GM12892 (cell line): Measurements from ENCODE around the gene CACNA2D3.

ENCODE experiments used
- POLR2A ChIP-seq: IDR thresholded peaks from 2 replicates; pipeline ENCODE4 v1.6.1; 2011; ENCODE audit warnings: low read depth, low read length, control low read depth
- POLR2AphosphoS5 ChIP-seq: IDR thresholded peaks from 2 replicates; pipeline ENCODE4 v1.6.1; 2011; ENCODE audit warnings: low read depth, low read length, control low read depth
- TAF1 ChIP-seq: IDR thresholded peaks from 2 replicates; pipeline ENCODE4 v1.6.1; 2011; ENCODE audit warnings: low read depth, mild to moderate bottlenecking, control low read depth, low read length, borderline replicate concordance

- TF ChIP-seq POLR2AphosphoS5, result no peak
- no peak for TF ChIP-seq POLR2A
- no peak for TF ChIP-seq TAF1
Observed at GRCh38 chr3:55118451-55118850, 996.1 kb downstream of the CACNA2D3 start.
